CD4-positive, alpha-beta T cell treated with Interleukin-17A for 1 hour (primary cell): ENCODE results near the gene COMMD1.
"Not testable (repeated sequence)": the region's sequence is repeated elsewhere in the genome, so short reads cannot be mapped to it uniquely, and the experiment has no call there.

Experiments
- DNase-seq: peaks from one replicate; pipeline ENCODE4 v3.0.0-alpha.2; 2020

The COMMD1 gene

DNA sequence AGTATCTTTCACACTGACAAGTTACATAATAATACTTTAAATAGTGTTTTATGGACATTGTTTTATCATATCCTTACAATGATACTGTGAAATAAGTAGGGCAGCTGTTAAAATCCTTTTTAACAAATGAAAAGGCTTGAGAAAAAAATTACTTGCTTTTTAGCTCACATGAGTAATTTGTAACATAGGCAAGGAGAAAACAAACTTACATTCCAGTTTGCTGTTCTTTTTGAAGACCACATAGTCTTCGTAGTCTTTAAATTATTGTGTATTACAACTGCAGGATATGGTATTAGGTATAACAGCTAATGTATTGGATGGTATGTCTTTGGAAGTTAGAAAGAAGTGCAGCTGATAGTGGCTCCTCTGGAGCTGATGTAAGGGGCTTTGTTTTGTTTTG, 130.8 kb downstream of the COMMD1 start:
- no peak for DNase-seq

DNA sequence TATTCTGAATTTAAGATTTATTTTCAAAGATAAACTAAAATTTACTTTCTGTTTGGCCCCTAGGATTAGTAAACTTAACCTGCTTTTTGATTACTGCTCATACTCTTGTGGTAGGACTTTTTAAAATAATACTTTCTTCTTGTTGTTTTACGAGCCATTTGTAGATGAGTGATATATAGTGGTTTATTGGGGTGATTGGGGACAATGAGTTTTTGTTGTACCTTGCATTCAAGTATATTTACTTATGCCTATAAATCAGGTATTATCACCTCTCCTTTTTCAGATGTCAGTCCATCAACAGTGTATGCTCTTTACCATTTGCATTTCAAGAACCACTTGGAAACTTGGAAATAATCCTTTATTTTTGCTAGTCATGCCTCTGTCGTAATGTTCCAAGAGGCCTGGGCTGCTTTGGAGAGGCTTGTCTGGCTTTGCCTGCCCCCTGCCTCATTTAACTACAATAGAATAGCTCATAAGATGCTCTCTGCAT, 131.3 kb downstream of the COMMD1 start:
- DNase-seq: no peak

DNA sequence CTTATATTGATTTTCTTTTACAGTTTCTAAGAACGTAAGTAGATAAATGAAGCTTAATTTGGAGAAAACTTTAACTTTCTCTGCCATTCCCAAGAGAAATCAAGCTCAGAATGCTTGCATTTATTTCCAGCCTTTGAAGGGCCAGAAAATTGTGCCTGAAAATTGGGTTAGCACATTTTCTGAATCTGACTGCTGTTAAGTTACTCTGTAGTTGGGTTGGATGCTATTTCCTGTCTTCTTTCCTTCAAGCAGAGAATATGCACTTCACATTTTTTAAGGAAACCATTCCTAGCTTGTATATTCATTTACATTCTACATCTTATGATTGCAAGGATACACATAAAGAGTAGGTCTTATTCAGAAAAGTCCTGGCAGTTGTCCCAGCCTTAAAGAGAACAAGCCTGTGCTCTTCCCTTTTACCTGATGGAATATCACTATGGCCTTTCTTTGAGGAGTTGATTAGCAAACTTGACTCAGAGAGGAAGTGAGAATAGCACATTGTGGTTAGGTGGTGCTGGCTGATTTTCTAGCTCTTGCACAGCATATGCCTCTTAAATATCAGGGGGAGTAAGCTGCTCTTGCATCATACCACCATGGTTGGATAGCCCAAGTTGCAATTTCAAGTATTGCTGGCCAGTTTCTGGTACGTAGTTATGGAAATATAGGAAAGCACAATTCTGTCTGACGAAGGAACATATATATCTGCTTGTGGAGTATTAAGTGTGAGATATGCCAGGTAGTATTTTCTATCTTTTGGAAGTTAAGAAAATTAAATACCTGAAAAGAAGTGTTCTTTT, 133.7 kb downstream of the COMMD1 start:
- peak; percentile 32 for DNase-seq

DNA sequence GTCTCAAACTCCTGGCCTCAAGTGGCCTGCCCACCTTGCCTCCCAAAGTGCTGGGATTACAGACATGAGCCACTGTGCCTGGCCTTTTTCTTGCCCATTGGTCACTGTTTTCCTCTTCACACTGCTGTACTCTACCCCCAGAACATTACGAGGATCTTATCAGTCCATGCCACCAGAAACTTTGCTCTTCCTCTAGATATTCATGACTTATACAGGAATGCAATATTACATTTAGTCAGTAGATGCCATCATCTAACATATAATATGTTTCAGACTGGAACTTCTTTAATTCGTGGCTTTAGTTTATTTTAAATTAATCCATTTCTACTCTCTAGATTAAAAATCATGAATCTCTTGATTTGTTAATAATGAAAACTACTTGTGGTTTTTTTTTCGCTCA, 135.5 kb downstream of the COMMD1 start:
- DNase-seq: no peak

DNA sequence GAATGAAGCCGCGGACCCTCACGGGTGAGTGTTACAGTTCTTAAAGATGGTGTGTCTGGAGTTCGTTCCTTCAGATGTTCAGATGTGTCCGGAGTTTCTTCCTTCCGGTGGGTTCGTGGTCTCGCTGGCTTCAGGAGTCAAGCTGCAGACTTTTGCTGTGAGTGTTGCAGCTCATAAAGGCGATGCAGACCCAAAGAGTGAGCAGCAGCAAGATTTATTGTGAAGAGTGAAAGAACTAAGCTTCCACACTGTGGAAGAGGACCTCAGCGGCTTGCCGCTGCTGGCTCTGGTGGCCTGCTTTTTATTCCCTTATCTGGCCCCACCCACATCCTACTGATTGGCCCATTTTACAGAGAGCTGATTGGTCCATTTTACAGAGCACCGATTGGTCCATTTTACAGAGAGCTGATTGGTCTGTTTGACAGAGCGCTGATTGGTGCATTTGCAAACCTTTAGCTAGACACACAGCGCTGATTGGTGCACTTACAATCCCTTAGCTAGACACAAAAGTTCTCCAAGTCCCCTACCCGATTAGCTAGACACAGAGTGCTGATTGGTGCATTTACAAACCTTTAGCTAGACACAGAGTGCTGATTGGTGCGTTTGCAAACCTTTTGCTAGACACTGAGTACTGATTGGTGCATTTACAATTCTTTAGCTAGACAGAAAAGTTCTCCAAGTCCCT, 136.4 kb downstream of the COMMD1 start:
- DNase-seq: not testable (repeated sequence)

DNA sequence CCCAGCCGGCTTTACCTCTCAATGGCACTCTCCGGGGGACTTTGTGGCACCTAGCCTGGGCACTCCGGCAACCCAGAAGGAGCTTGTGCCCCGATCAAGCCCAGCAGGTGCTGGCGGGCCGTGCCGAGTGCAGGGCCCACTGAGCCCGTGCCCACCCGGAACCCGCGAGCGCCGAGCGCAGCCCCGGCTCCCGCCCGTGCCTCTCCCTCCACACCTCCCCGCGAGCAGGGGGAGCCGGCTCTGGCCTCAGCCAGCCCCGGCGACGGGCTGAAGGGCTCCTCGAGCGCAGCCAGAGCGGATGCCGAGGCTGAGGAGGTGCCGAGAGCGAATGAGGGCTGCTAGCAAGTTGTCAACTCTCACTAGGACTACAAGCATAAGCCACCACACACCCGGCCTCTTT, 136.9 kb downstream of the COMMD1 start:
- no peak for DNase-seq

DNA sequence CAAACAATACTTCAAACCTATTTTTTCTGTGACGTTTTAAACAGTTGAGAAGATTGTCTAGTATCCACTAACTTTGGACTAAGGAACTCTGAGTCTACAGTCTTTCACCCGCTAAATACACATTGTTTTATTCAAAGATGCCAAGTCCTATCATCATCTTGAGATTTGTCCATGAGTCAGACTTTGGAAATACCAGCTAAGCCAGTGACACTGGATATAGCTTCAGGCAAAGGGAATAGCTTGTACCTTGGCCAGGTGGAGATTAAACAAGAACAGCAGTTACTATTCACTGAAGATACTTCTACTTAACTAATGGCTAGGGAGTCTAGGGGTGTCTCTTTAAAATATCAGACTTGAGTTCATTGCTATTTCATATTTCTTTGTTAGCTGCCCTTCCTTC, 137.5 kb downstream of the COMMD1 start:
- no peak for DNase-seq

DNA sequence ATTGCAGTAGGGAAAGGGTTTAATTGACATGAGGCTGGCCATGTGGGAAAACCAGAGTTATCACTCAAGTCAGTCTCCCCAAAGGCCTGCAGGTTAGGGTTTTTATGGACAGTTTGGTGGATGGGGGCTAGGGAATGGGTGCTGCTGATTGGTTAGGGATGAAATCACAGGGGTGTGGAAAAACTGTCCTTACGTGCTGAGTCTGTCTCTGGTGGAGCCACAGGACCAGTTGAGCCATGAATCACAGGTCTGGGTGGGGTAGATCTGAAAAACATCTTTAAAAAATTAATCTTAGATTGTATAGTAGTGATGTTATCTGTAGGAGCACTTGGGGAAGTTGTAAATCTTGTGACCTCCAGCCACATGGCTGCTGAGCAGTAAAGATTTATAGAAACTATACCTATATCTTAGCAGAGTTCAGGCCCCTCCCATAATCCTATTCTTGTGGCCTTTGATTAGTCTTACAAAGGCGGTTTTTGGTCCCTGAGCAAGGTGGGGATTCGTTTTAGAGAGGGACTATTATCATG, 139.6 kb downstream of the COMMD1 start:
- DNase-seq: no peak

DNA sequence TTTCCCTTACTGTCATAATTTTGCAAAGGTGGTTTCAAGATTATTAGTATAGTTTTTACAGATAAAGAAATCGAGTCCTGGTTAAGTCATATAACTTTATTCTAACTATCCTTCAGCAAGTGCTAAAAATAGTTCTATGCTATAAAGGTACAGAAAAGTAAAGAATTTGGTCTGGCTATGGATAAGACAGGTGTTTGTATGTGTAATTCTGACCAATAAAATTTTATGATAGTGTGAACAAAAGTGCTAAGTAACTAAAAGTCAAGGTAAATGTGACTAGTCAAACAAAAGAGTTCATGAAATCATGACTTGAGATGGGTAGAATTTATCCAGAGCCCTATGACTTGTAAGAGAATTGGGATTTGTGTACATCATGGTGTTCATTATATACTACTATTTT, 140.7 kb downstream of the COMMD1 start:
- no peak for DNase-seq

DNA sequence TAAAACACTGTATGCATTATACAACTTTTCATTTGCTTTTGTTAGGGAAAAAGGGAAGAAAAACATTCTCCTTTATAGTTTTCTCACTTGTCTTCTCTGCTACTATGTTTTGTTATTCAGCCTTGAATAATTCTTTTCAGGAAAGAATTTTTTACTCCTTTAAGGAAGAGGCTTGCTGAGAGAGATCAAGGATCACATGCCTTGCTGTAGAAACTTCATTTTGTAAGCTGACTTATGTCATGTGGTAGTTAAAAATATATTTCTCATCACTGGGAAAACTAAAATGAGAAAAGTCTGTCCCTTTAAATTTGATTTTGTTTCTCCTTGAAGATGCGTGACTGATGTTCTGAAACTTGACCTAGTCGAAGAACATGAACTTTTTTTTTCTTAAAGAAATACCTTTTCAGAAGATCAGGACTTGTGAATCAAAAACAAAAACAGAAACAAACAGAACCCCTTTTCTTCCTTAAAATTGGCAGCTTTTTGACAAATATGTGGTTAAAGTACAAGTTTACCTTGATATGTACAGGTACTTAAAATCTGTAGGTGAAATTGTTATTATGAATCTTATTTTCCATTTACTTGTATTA, 145.1 kb downstream of the COMMD1 start:
- no peak for DNase-seq

DNA sequence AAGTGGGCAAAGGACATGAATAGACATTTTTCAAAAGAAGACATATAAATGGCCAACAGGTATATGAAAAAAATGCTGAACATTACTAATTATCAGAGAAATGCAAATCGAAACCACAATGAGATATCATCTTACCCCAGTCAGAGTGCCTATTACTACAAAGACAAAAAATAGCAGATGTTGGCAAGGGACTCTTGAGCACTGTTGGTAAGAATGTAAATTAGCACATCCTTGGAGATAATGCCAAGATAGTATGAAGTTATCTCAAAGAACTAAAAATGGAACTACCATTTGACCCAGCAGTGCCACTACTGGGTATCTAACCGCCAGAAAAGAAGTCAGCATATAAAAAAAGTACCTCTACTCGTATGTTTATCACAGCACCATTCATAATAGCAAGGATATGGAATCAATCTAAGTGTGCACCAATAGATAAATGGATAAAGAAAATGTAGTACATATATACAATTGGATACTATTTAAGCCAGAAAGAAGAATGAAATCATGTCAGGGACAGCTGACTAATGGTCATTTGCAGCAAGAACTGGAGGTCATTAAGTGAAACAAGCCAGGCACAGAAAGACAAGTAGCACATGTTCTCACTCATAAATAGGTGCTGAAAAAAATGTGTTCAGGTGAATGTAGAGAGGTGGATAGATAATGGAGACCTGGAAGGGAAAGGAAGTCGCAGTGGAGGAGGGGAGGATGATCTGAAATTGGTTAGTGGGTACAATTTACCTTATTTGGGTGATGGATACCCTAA, 148.7 kb downstream of the COMMD1 start:
- DNase-seq: no peak

DNA sequence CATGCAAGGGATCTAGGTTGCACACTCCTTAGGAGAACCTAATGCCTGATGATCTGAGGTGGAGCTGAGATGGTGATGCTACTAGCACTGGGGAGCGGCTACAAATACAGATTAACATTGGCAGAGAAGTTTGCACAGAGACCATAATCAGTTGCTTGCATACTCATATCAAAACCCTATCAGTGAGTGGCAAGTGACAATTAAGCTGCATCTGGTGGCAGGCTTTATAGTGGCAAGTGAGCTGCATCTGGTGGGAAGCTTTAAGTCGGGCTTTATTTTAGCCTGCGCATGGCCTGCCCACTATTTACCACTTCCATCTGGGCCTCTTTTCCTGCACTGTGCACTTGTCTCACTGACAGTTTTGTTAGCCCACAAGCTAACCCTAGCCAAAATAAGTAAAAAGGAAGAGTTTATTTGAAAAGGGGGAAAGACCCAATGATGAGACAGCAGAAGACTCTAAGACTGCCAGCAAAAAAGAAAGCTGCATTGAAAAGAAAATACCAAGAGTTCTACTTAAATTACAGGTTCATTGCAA, 149.5 kb downstream of the COMMD1 start:
- DNase-seq: no peak

DNA sequence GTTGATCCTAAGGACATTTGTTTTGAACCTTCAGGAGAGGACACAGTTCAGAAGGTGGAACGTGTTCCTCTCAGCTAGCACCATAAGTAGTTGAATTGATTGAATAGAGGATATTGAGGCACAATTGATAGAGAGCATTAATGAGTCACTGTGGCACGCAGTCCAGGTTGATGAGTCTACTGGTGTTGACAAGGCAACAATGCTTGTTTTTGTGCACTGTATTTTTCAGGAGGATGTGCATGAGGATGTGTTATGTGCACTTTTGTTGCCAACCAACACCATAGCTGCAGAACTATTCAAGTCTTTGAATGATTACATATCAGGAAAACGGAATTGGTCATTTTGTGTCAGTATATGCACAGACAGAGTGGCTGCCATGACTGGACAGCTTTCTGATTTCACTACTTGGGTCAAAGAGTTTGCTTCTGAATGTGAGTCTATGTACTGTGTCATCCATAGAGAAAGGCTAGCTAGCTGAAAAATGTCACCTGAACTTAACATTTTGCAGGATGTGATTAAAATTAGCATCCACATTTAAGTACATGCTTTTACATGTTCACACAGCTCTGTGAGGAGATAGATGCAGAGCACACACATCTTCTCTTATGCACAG, 150.4 kb downstream of the COMMD1 start:
- no peak for DNase-seq

DNA sequence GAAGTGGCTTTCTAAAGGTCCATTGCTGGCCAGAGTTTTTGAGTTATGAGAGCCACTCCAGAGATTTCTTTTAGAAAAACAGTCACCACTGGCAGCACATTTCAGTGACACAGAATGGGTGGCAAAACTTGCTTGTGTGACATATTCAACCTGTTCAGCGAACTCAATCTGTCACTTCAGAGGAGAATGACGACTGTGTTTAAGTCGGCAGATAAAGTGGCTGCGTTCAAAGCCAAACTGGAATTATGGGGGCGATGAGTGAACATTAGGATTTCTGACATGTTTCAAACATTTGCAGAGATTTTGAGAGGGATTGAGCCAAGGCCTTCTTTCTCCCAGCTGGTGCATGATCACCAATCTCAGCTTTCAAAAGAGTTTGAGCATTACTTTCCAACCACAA, 150.9 kb downstream of the COMMD1 start:
- DNase-seq: no peak

DNA sequence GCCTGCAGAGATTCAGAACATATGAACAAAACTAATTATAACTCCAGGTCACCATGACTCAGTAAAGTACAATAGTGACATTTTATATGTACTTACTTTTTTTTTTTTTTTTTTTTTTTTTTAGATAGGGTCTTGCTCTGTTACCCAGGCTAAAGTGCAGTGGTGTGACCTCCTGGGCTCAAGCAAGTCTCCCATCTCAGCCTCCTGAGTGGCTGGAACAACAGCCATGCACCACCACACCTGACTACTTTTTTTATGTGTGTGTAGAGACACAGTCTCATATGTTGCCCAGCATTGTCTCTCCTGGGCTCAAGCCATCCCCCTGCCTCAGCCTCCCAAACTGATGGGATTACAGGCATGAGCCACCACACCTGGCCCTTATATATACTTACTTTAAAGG, 159.8 kb downstream of the COMMD1 start:
- DNase-seq: no peak

DNA sequence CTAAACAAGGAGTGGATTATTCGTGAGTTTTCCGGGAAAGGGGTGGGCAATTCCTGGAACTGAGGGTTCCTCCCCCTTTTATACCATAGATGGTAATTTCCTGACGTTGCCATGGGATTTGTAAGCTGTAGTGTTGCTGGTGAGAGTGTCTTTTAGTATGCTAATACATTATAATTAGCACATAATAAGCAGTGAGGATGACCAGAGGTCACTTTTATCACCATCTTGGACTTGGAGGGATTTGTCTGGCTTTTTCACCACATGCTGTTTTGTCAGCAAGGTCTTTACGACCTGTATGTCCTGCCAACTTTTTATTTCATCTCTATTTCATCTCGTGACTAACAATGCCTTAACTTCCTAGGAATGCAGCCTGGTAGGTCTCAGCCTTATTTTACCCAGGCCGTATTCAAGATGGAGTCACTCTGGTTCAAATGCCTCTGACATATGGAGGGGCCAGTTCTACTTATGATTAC, 165.7 kb downstream of the COMMD1 start:
- no peak for DNase-seq

DNA sequence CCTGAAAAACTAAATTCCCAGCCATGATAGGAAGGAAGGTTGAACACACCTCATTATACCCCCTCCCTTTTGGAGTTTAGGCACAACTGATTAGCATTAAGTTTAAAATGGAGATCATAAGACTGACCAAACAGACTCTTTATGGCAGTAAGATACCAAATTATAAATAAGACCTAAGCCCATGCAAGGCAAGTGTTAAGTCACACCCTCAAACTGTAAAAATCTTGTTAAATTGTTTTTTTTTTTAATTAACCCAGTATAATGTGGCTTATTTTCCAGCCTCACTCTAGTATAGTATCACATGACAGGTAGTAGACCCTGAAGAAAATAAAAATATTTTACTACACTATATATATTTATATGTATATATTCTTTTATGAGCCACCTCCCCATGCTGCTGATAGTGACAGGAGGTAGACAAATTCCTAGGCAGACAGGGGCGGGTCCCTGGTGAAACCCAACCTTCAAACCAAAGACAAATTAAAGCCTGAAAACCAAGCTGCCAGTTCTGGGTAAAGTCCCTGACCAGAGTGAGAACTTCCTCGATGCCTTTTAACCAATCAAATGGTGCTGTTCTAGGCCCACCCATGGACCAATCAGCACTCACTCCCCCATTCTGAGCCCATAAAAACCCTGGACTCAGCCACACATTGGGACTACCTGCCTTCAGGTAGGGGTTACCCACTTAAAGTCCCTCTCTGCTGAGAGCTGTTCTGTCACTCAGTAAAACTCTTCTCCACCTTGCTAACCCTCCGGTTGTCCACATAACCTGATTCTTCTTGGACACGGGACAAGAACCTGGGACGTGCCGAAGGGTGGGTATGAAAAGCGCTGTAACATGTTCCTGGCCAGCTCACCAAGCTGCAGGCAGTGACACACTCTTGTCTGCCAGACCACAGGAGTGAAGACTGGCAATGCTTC, 166.5 kb downstream of the COMMD1 start:
- DNase-seq: no peak

DNA sequence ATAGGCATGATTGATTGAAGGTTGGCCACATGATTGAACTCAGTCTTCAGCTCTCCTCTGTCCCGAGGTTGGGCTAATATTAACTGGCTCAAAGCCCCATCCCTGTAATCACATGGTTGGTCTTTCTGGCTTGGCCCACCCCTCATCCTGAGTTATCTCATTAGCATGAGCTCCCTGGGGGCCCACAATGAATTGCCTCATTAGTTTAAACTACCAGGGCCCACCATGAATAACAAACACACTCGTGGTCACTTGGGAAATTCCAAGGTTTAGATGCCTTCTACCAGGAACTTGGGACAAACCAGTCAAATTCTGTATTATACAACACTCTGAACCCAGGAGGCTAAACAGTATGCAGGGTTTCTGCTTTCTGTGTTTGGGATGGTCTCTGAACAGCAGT, 168.8 kb downstream of the COMMD1 start:
- DNase-seq: no peak

DNA sequence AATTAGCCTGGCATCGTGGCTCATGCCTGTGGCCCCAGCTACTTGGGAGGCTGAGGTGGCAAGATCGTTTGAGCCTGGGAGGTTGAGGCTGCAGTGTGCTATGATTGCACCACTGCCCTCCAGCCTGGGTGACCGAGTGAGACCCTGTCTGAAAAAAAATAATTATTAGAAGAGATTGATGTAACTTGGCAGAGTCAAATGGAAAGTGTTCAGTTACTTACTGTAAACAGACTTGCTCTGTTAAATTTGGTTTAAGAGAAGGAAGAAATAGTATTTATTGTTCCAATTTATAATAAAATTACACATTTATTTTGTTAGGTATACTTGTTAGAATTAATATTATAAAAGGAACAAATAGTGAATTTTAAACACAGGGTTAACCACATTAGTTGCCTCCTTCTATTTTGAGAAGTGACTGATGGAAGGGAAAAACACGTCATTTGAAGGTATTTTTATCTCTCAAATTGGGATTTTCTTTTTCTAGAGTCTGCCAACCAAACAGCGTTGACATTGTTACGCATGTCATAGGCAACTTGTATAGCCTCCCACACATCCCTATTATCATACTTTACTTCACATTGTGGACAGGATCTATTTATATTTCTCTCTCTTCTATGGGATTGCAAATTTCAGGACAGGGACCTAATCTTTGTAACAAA, 171.6 kb downstream of the COMMD1 start:
- no peak for DNase-seq

DNA sequence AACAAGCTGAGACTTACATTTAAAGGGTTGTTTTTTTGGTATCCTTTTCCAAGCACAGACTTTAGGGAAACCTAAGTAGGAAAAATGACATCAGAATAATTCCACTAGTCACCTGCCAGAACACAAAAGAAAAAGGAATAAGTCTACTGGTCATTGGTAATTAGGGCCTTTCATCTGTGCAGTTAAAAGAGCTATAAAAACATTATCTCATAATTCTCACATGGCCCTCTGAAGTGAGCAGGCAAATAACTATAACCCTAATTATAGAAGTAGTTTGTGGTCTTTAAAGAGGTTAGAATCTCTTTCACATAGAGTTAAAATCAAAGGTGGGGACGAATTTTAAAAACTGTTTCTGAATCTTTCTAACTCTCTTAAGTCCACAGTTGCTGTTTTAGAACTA, 179.3 kb downstream of the COMMD1 start:
- DNase-seq: no peak

DNA sequence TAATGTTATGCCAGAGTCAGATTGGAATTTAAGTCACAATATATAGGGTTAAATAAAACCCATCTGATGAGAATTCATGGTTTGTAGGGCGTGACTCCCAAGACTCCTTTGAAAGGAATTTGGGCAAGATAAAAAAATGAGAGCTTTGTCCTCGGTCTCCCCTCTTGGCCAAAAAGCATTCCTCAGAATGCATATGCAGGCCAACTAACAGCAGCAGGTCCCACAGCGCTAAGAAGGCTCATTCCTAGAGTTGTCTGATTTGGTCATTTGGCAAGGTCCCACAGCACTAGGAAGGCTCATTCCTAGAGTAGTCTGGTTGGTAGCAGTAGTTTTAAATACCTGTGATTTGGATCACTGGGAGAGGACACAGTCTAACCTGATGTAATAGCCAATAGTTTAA, 184.2 kb downstream of the COMMD1 start:
- DNase-seq: no peak
